Psoas muscle (tissue), 8 donors: Measurements from ENCODE around the gene CAGE1. TPM values are rescaled to one million over a fixed set of nuclear protein-coding genes. Genes with fewer than 3 reads are reported as not detected.

ENCODE experiments used
- ATAC-seq, 4 donors: fragments of 200-7000 bp; cut with Tn5 transposase; one replicate each; pipeline ENCODE4 v1.9.1; 2020; ENCODE audit warnings: moderate library complexity in 3 of 4, mild to moderate bottlenecking in 2 of 4
- DNase-seq, 2 donors: peaks; one replicate each; pipeline ENCODE4 v3.0.0-alpha.2; 2020
- H3K27ac ChIP-seq: fragments of 200-600 bp; one replicate; pipeline ENCODE4 v1.8.0; 2022
- H3K27me3 ChIP-seq, 3 donors: fragments of 200-600 bp in 1 of 3; one replicate each; pipeline versions ENCODE4 v1.6.1 to v1.8.0; 2013 to 2022; ENCODE audit warnings: low read length in 2 of 3, mild to moderate bottlenecking in 2 of 3, moderate library complexity in 1 of 3; ENCODE audit not compliant: insufficient read depth in 3 of 3
- H3K36me3 ChIP-seq, 2 donors: fragments of 200-600 bp in 1 of 2; one replicate each; pipeline versions ENCODE4 v1.6.1 to v1.8.0; 2013 to 2022; ENCODE audit warnings: low read depth in 1 of 2, mild to moderate bottlenecking in 1 of 2, moderate library complexity in 1 of 2; ENCODE audit not compliant: insufficient read depth in 1 of 2
- H3K4me1 ChIP-seq: fragments of 200-600 bp; one replicate; pipeline ENCODE4 v1.8.0; 2022
- H3K4me3 ChIP-seq: fragments of 200-600 bp; one replicate; pipeline ENCODE4 v1.8.0; 2022; ENCODE audit warnings: mild to moderate bottlenecking
- H3K9me3 ChIP-seq: fragments of 200-600 bp; one replicate; pipeline ENCODE4 v1.8.0; 2022
- WGBS, 3 donors: extraction: QIAGEN DNeasy Blood & Tissue Kit; methylation state at CpG; one replicate each; pipeline versions ENCODE4 v1.1.6 to v1.1.7; 2013; 5-methylcytosine and 5-hydroxymethylcytosine counted together
- intact Hi-C, 2 donors: fragments of 100-400 bp; cut with DNase I; formaldehyde crosslinking; loops; one replicate each; pipeline versions ENCODE4 v1.11.0 to v1.14.2; 2022
- polyA plus RNA-seq, 3 donors: library from polyadenylated mRNA; stranded (reverse); fragments of 200-250 nt; gene quantifications; one replicate each; pipeline ENCODE4 v1.2.3, GENCODE V29; 2013
- total RNA-seq, 4 donors: library from RNA; stranded (reverse); fragmentation: NEBNext Ultra II Directional in 2 of 4; extraction: Animal tissue kit (Norgen Biotek cat#: 25700) in 2 of 4; gene quantifications; one replicate each; pipeline versions ENCODE4 v1.2.1 to v1.2.4, GENCODE V29; 2021 to 2023
- TF ChIP-seq, protein P1 (sequence below): fragments of 200-600 bp; IDR thresholded peaks from one replicate; pipeline ENCODE4 v1.8.0; 2022; ENCODE audit warnings: antibody characterized with exemption
- donor health status: healthy with polysubstance abuse.
- donor health status: DM: no; HTN: no; CAD: no; lungs with moderate emphysema.
- donor health status: Bipolar disorder and iron deficiency.
- donor health status: healthy.
- donor health status: DM: yes; HTN: yes; CAD: no.
- donor health status: DM: no; HTN: no; CAD: no.
- donor health status: DM: no; HTN: no; CAD: no.
- donor health status: DM: yes; HTN: yes; CAD: no.

CAGE1 gene
- total and polyA plus RNA-seq, 7 donors: 0.08 TPM; not detected in 6

DNA sequence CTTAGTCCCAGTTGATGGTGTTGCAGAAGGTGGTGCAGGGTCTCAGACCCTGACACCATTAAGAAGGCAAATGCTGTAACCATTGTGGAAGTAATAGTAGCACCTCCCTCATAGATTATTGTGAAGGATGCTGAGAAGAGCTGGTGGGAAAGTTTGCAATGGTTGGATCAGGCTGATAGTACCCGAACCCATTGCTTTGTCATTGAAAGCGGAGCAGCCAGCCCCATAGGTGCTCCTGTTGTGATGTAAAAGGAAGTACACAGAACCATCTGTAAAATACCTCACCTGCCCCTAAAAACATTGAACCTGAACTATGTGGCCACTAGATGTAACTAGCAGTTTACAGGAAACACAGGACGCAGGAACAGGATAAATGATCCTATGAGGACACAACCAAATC lies 31.5 kb upstream of the CAGE1 start:
- TF ChIP-seq, protein P1, sequence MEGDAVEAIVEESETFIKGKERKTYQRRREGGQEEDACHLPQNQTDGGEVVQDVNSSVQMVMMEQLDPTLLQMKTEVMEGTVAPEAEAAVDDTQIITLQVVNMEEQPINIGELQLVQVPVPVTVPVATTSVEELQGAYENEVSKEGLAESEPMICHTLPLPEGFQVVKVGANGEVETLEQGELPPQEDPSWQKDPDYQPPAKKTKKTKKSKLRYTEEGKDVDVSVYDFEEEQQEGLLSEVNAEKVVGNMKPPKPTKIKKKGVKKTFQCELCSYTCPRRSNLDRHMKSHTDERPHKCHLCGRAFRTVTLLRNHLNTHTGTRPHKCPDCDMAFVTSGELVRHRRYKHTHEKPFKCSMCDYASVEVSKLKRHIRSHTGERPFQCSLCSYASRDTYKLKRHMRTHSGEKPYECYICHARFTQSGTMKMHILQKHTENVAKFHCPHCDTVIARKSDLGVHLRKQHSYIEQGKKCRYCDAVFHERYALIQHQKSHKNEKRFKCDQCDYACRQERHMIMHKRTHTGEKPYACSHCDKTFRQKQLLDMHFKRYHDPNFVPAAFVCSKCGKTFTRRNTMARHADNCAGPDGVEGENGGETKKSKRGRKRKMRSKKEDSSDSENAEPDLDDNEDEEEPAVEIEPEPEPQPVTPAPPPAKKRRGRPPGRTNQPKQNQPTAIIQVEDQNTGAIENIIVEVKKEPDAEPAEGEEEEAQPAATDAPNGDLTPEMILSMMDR: no peak
- DNase-seq (no peak), ATAC-seq (no peak)
- H3K27me3 ChIP-seq: no peaks in the 10 kb centered on the region
- intact Hi-C loops: no loop called here
- 94 to 97% (median 95%) methylated on average over 3 of the region's 3 CpGs for WGBS, 3 donors
- H3K27ac ChIP-seq: no peak overlapping the region
- peaks cover 6 to 47% of the 10 kb centered on the region in 2 donors for H3K36me3 ChIP-seq
- H3K4me3 ChIP-seq: no peak overlapping the region
- H3K4me1 ChIP-seq: no peaks in the 10 kb centered on the region
- no peaks in the 10 kb centered on the region for H3K9me3 ChIP-seq

DNA sequence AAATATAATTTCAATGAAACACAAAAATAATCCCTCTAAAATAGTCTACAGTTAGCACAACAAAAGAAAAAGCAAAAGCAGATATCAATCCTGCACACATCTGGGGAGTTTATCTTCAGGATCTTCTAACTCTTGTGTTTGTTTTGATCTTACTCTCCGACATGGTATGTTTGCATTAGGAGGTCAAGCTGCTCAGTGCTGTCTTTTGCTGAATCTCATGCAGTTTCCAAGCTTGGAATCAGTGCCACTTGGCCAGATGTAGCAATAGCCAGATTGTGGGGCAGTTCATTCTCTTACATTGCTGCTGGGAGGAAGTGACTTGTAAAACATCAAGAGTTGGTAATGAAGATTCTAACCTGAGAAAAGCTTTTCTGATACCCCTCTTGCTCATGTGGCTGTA lies 29.5 kb upstream of the CAGE1 start:
- TF ChIP-seq, protein P1: no peak
- Histone ChIP-seq H3K27me3 (no peaks in the 10 kb centered on the region), H3K36me3 (peaks cover 18 to 67% of the 10 kb centered on the region in 2 donors), H3K9me3 (no peaks in the 10 kb centered on the region), H3K4me1 (no peaks in the 10 kb centered on the region), H3K27ac (no peak overlapping the region), H3K4me3 (no peak overlapping the region)
- no peak for DNase-seq
- intact Hi-C loops: no loop called here
- 41 to 61% (median 51%) methylated on average over 1 of the region's 1 CpG for WGBS, 3 donors
- ATAC-seq: no peak

DNA sequence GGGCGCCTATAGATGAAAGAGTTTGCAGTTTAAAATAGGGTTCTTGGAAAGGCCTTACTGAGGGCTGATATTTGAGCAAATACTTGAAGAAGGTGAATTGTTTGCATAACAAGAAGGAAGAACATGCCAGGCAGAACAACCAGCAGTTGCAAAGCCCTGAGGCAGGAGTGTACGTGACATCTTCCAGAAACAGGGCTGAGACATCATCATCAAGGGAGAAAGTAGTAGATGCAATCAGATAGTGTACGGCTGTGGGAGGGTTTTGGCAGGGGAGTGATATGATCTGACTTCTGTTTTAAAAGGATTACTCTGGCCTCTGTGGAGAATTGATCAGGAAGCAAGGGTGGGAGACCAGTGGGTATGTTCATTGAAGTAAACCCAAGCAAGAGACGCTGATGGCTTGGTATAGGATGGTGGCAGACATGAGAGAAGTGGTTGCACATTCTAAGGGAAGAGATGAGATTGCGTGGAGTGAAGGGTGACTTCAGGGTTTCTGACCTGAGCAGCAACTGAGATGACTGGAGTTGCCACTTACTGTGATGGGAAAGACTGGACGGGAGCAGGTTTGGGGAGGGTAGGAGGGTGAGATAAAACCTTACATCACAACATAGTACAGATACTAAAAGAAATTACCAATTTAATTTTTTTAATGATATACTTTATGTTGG lies 28.8 kb upstream of the CAGE1 start:
- H3K9me3 ChIP-seq: no peaks in the 10 kb centered on the region
- TF ChIP-seq, protein P1: no peak
- H3K4me1 ChIP-seq: no peaks in the 10 kb centered on the region
- ATAC-seq: no peak
- intact Hi-C loops: no loop called here
- H3K36me3 ChIP-seq: peaks cover 18 to 74% of the 10 kb centered on the region in 2 donors
- DNase-seq: no peak
- H3K27me3 ChIP-seq: no peaks in the 10 kb centered on the region
- no peak overlapping the region for H3K4me3 ChIP-seq
- H3K27ac ChIP-seq: no peak overlapping the region
- WGBS, 3 donors: 73 to 84% (median 80%) methylated on average over 6 of the region's 6 CpGs

DNA sequence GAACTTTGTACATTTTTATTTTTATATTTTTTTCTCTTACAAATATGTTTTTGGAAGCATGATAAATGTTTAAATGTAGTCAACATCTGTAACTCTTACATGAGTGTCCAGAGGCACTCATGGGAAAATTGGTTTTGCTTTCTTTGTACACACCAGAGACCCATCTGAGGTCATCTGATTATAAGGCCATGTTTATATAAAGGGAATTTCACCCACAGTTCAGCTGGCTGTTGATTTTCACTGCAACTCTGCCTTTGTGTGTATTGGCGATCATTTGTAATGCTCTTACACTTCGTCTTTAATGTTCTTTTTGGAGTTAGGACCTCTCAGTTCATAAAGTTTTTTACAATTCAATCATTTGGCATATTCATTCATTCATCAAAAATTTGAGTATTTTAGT lies 28.1 kb upstream of the CAGE1 start:
- intact Hi-C loops: no loop called here
- ATAC-seq (no peak), DNase-seq (no peak)
- peaks cover 18 to 81% of the 10 kb centered on the region in 2 donors for H3K36me3 ChIP-seq
- no peak overlapping the region for H3K27ac ChIP-seq
- WGBS, 3 donors: 86 to 95% (median 92%) methylated on average over 2 of the region's 2 CpGs
- H3K9me3 ChIP-seq: no peaks in the 10 kb centered on the region
- H3K4me1 ChIP-seq: no peaks in the 10 kb centered on the region
- H3K27me3 ChIP-seq: no peaks in the 10 kb centered on the region
- no peak overlapping the region for H3K4me3 ChIP-seq
- TF ChIP-seq, protein P1: no peak

DNA sequence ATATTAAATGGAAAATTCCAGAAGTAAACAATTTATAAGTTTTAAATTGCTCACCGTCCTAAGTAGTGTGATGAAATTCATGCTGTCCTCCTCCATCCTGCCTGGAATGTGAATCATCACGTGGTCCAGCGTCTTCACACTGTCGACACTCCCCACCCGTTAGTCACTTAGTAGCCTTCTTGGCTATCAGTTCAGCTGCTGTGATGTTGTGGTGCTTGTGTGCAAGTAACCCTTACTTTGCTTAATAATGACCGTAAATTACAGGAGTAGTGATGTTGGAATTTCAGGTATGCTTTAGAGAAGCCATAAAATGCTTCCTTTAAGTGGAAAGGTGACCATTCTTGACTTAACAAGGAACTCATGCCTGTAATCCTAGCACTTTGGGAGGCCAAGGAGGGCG lies 25.3 kb upstream of the CAGE1 start:
- H3K27ac ChIP-seq: no peak overlapping the region
- no peaks in the 10 kb centered on the region for H3K9me3 ChIP-seq
- H3K36me3 ChIP-seq: peaks cover 24 to 100% of the 10 kb centered on the region in 2 donors
- intact Hi-C loops: no loop called here
- no peak overlapping the region for H3K4me3 ChIP-seq
- TF ChIP-seq, protein P1: no peak
- no peaks in the 10 kb centered on the region for H3K4me1 ChIP-seq
- whole genome bisulfite sequencing, 3 donors: 74 to 76% (median 74%) methylated on average over 7 of the region's 7 CpGs
- no peak for ATAC-seq
- no peaks in the 10 kb centered on the region for H3K27me3 ChIP-seq
- DNase-seq: no peak
